NCI-H446 treated with DMSO at 0.1 percent for 48 hours (cell line): Measurements from ENCODE around the gene PCDHGA12.
"Not testable (repeated sequence)": the region's sequence is repeated elsewhere in the genome, so short reads cannot be mapped to it uniquely, and the experiment has no call there.

Source experiments
- DNase-seq: peaks from one replicate; lab custom pipeline; 2025; lab: John Stamatoyannopoulos, UW

Gene PCDHGA12

GRCh38 chr5:141430332-141431113 lies at the start of gene PCDHGA12:
Gene PCDHGA12 (plus strand): TSS chr5:141430507. CDS start chr5:141430760, 253 bp downstream.
- no peak for DNase-seq

DNA sequence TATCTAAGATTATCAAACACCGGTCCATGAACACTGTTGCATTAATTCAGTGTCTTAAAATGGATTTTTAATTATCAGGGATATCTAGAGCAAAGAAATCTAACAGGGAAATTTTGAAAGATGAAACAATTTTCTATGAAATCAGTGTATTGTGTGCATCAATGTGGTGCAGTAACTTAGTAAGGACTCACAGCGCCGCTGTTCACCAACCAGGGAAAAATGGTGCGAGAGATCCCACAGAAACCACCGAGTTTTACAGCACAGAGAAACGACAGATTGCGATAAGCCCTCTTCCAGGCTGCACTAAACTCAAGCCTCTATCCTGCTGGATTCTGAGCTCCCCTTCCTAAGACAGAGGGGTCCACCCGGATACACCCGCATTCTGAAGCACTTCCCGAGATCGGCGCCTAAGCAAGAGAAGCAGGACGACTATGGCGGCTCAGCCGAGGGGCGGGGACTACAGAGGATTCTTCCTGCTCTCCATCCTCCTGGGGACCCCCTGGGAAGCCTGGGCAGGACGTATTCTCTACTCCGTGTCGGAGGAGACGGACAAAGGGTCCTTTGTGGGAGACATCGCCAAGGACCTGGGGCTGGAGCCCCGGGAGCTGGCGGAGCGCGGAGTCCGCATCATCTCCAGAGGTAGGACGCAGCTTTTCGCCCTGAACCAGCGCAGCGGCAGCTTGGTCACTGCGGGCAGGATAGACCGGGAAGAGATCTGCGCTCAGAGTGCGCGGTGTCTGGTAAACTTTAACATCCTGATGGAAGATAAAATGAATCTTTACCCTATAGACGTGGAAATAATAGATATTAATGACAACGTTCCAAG lies 47.6 kb upstream of the PCDHGA12 start, which contains the start of gene PCDHGA7:
TSS of gene PCDHGA7 (plus strand) at position 274 of the 826 bp plus-strand sequence. CDS start at position 432, 158 bp downstream.
- no peak for DNase-seq

- DNase-seq, result no peak
Measured at GRCh38 chr5:141383345-141383744, 47.0 kb upstream of the PCDHGA12 start.

DNA sequence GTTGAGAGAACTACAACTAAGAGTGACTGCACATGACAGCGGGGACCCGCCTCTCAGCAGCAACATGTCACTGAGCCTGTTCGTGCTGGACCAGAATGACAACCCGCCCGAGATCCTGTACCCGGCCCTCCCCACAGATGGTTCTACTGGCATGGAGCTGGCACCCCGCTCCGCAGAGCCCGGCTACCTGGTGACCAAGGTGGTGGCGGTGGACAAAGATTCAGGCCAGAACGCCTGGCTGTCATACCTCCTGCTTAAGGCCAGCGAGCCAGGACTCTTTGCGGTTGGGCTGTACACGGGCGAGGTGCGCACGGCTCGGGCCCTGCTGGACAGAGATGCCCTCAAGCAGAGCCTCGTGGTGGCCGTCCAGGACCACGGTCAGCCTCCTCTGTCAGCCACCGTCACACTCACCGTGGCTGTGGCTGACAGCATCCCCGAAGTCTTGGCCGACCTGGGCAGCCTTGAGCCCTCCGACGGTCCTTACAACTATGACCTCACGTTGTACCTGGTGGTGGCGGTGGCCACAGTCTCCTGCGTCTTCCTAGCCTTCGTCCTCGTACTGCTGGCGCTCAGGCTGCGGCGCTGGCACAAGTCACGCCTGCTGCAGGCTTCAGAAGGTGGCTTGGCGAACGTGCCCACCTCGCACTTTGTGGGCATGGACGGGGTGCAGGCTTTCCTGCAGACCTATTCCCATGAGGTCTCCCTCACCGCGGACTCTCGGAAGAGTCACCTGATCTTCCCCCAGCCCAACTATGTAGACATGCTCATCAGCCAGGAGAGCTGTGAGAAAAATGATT lies 45.6 kb upstream of the PCDHGA12 start:
- DNase-seq, result no peak

DNA sequence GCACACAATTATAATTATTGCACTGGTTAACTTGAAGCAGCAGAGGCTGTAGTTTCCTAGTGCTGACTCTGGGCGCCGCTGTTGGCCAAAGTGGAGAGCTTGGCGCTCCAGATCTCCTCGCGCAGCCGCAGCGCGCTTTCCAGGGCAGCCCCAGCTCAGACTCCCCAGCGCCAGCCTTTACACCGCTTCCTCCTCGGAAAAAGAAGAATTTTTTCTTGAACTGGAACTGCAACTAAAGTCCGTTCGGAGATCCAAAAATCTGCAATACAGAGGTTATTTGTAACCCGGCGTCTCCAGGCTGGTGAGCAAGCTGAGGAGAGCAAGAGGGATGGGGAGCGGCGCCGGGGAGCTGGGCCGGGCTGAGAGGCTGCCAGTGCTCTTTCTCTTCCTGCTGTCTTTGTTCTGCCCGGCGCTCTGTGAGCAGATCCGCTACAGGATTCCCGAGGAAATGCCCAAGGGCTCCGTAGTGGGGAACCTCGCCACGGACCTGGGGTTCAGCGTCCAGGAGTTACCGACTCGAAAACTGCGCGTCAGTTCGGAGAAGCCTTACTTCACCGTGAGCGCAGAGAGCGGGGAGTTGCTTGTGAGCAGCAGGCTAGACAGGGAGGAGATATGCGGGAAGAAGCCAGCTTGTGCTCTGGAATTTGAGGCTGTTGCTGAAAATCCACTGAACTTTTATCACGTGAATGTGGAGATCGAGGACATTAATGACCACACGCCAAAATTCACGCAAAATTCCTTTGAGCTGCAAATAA lies 42.6 kb upstream of the PCDHGA12 start, which contains the start of gene PCDHGB4:
TSS of gene PCDHGB4 (plus strand) at position 142 of the 755 bp plus-strand sequence. CDS start at position 329, 187 bp downstream.
- DNase-seq, result not testable (repeated sequence)

- DNase-seq, result no peak
Measured at GRCh38 chr5:141388661-141389060, 41.6 kb upstream of the PCDHGA12 start.

DNA sequence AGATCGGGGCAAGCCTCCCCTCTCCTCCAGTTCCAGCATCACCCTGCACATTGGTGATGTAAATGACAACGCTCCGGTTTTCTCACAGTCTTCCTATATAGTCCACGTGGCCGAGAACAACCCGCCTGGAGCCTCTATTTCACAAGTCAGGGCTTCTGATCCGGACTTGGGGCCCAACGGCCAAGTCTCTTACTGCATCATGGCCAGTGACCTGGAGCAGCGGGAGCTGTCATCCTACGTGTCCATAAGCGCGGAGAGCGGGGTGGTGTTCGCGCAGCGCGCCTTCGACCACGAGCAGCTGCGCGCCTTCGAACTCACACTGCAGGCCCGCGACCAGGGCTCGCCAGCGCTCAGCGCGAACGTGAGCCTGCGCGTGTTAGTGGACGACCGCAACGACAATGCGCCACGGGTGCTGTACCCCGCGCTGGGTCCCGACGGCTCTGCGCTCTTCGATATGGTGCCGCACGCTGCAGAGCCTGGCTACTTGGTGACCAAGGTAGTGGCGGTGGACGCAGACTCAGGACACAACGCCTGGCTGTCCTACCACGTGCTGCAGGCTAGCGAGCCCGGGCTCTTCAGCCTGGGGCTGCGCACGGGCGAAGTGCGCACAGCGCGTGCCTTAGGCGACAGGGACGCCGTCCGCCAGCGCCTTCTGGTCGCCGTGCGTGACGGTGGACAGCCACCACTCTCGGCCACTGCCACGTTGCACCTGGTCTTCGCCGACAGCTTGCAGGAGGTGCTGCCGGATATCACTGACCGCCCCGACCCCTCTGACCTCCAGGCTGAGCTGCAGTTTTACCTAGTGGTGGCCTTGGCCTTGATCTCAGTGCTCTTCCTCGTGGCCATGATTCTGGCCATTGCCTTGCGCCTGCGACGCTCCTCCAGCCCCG lies 40.9 kb upstream of the PCDHGA12 start:
- DNase-seq, result no peak

GRCh38 chr5:141392429-141393198 lies 37.7 kb upstream of the PCDHGA12 start, which contains the start of gene PCDHGA8:
Gene PCDHGA8 (plus strand): TSS chr5:141392633. CDS start chr5:141392814, 181 bp downstream.
- DNase-seq, result no peak

DNA sequence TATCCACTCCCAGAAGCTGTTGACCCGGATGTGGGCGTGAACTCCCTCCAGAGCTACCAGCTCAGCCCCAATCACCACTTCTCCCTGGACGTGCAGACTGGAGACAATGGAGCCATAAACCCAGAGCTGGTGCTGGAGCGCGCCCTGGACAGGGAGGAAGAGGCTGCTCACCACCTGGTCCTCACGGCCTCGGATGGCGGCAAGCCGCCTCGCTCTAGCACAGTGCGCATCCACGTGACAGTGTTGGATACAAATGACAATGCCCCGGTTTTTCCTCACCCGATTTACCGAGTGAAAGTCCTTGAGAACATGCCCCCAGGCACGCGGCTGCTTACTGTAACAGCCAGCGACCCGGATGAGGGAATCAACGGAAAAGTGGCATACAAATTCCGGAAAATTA lies 37.0 kb upstream of the PCDHGA12 start:
- DNase-seq, result no peak

DNA sequence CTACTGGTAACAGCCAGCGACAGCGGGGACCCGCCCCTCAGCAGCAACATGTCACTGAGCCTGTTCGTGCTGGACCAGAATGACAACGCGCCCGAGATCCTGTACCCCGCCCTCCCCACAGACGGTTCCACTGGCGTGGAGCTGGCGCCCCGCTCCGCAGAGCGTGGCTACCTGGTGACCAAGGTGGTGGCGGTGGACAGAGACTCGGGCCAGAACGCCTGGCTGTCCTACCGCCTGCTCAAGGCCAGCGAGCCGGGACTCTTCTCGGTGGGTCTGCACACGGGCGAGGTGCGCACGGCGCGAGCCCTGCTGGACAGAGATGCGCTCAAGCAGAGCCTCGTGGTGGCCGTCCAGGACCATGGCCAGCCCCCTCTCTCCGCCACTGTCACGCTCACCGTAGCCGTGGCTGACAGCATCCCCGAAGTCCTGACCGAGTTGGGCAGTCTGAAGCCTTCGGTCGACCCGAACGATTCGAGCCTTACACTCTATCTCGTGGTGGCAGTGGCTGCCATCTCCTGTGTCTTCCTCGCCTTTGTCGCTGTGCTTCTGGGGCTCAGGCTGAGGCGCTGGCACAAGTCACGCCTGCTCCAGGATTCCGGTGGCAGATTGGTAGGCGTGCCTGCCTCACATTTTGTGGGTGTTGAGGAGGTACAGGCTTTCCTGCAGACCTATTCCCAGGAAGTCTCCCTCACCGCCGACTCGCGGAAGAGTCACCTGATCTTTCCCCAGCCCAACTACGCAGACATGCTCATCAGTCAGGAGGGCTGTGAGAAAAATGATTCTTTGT lies 35.7 kb upstream of the PCDHGA12 start:
- DNase-seq, result not testable (repeated sequence)

DNA sequence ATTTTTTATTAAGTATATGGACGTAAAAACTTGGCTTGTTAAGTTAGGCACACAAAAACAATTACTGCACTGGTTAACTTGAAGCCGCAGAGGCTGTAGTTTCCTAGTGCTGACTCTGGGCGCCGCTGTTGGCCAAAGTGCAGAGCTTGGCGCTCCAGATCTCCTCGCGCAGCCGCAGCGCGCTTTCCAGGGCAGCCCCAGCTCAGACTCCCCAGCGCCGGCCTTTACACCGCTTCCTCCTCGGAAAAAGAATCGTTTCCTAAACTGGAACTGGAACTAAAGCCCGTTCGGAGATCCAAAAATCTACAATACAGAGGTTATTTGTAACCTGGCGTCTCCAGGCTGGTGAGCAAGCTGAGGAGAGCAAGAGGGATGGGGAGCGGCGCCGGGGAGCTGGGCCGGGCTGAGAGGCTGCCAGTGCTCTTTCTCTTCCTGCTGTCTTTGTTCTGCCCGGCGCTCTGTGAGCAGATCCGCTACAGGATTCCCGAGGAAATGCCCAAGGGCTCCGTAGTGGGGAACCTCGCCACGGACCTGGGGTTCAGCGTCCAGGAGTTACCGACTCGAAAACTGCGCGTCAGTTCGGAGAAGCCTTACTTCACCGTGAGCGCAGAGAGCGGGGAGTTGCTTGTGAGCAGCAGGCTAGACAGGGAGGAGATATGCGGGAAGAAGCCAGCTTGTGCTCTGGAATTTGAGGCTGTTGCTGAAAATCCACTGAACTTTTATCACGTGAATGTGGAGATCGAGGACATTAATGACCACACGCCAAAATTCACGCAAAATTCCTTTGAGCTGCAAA lies 32.4 kb upstream of the PCDHGA12 start, which contains the start of gene PCDHGB5:
TSS of gene PCDHGB5 (plus strand) at position 192 of the 796 bp plus-strand sequence. CDS start at position 373, 181 bp downstream.
- not testable (repeated sequence) for DNase-seq

DNA sequence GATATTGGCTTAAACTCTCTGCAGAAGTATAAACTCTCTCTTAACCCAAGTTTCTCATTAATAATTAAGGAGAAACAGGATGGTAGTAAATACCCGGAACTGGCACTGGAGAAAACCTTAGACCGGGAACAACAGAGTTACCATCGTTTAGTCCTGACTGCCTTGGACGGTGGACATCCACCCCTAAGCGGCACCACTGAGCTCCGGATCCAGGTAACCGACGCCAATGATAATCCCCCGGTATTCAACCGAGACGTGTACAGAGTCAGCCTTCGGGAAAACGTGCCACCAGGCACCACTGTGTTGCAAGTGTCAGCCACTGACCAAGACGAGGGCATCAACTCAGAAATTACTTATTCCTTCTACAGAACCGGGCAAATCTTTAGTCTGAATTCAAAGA lies 31.7 kb upstream of the PCDHGA12 start:
- DNase-seq, result no peak

- no peak for DNase-seq
Measured at GRCh38 chr5:141399555-141400258, 30.6 kb upstream of the PCDHGA12 start.

GRCh38 chr5:141402553-141403243 lies 27.6 kb upstream of the PCDHGA12 start, which contains the start of gene PCDHGA9:
Gene PCDHGA9 (plus strand): TSS chr5:141402778. CDS start chr5:141402953, 175 bp downstream.
- no peak for DNase-seq

DNA sequence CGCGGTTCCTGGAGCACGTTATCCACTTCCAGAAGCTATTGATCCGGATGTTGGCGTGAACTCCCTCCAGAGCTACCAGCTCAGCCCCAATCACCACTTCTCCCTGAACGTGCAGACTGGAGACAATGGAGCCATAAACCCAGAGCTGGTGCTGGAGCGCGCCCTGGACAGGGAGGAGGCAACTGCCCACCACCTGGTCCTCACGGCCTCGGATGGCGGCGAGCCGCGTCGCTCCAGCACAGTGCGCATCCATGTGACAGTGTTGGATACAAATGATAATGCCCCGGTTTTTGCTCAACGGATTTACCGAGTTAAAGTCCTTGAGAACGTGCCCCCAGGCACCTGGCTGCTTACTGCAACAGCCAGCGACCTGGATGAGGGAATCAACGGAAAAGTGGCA lies 26.9 kb upstream of the PCDHGA12 start:
- DNase-seq, result no peak
